OCI-LY1 (cell line): ENCODE measurements around the gene CTCF.
A peak's percentile ranks its signal among the peaks of the same experiment; 100 is the strongest.

Source experiments
- H2AFZ ChIP-seq: fragments of 200-600 bp; sonication (generic), shearing (Covaris generic); 2 replicates; pipeline ENCODE4 v1.6.0; 2014; ENCODE audit warnings: antibody characterized with exemption, mild to moderate bottlenecking, low read length
- H3F3A ChIP-seq: fragments of 200-600 bp; sonication (generic), shearing (Covaris generic); 2 replicates; pipeline ENCODE4 v1.6.0; 2014; ENCODE audit warnings: mild to moderate bottlenecking, antibody characterized with exemption, low read length, moderate library complexity; ENCODE audit not compliant: insufficient read depth
- H3K27ac ChIP-seq: fragments of 200-600 bp; sonication (generic); 2 replicates; pipeline ENCODE4 v1.5.1; 2014; ENCODE audit warnings: low read length, mixed run types, mild to moderate bottlenecking, low read depth; ENCODE audit not compliant: poor library complexity, severe bottlenecking
- H3K27me3 ChIP-seq: fragments of 200-600 bp; sonication (generic); 2 replicates; pipeline ENCODE4 v1.6.0; 2014; ENCODE audit warnings: antibody characterized with exemption, mild to moderate bottlenecking, low read length, moderate library complexity; ENCODE audit not compliant: insufficient read depth
- H3K36me3 ChIP-seq: fragments of 200-600 bp; sonication (generic); 2 replicates; pipeline ENCODE4 v1.6.1; 2014; ENCODE audit warnings: mild to moderate bottlenecking, antibody characterized with exemption, low read length, moderate library complexity, mixed read lengths; ENCODE audit not compliant: insufficient read depth
- H3K4me1 ChIP-seq: fragments of 200-600 bp; sonication (generic); 2 replicates; pipeline ENCODE4 v1.5.1; 2014; ENCODE audit warnings: mild to moderate bottlenecking, low read length, moderate library complexity; ENCODE audit not compliant: insufficient read depth, severe bottlenecking
- H3K4me2 ChIP-seq: fragments of 200-600 bp; sonication (generic), shearing (Covaris generic); 2 replicates; pipeline ENCODE4 v1.6.1; 2014; ENCODE audit warnings: low read length
- H3K4me3 ChIP-seq: fragments of 200-600 bp; sonication (generic); 2 replicates; pipeline ENCODE4 v1.5.1; 2014; ENCODE audit warnings: low read length, low read depth, mild to moderate bottlenecking, mixed read lengths; ENCODE audit not compliant: poor library complexity, severe bottlenecking
- H3K79me2 ChIP-seq: fragments of 200-600 bp; shearing (Covaris generic); 2 replicates; pipeline ENCODE4 v1.6.1; 2016; ENCODE audit warnings: mixed run types, low read length, mixed read lengths; ENCODE audit not compliant: insufficient read depth
- H3K9ac ChIP-seq: fragments of 200-600 bp; sonication (generic), shearing (Covaris generic); 2 replicates; pipeline ENCODE4 v1.6.1; 2014; ENCODE audit warnings: mild to moderate bottlenecking, low read length, mixed read lengths
- H3K9me2 ChIP-seq: fragments of 200-600 bp; sonication (generic), shearing (Covaris generic); 2 replicates; pipeline ENCODE4 v1.6.1; 2014; ENCODE audit warnings: low read depth, mild to moderate bottlenecking, low read length, mixed read lengths
- H3K9me3 ChIP-seq: fragments of 200-600 bp; shearing (Covaris generic); 2 replicates; pipeline ENCODE4 v1.6.1; 2014; ENCODE audit warnings: low read length, mixed read lengths
- H4K20me1 ChIP-seq: fragments of 200-600 bp; sonication (generic), shearing (Covaris generic); 2 replicates; pipeline ENCODE4 v1.6.0; 2016; ENCODE audit warnings: mild to moderate bottlenecking, low read length; ENCODE audit not compliant: insufficient read depth
- EZH2 ChIP-seq: fragments of 200-600 bp; sonication (generic), shearing (Covaris generic); IDR thresholded peaks from 2 replicates; pipeline ENCODE4 v1.8.0; 2017; ENCODE audit warnings: borderline replicate concordance, mixed run types, mild to moderate bottlenecking, antibody characterized with exemption, low read length, moderate library complexity, mixed read lengths
- TF ChIP-seq, protein P1 (sequence below): fragments of 200-600 bp; sonication (generic), shearing (Covaris generic); IDR thresholded peaks from 2 replicates; pipeline ENCODE4 v1.5.1; 2017; ENCODE audit warnings: mild to moderate bottlenecking, antibody characterized with exemption, low read length, moderate library complexity, mixed read lengths

Gene CTCF

DNA sequence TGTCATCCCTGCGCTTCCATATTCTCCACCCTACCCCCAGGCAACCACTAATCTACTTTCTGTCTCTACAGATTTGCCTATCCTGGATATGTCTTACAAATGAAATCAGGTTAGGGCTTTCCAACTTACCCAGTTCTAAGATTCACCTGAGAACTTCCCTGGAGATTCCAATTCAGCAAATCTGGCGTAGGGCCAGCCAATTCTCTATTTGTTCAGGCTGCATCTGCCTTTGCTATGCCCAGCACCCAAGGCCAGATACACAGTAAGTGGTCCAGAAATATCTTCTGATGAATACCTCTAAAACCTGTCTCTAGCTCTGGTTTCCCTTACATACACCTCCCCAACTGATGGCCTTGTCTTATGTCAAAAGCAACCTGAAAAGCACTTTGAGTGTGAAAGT is 10.4 kb upstream of the CTCF start:
- Histone ChIP-seq H3K9me2 (no peaks in the 10 kb centered on the region), H3K36me3 (peaks cover 5% of the 10 kb centered on the region; the same call in 1 of the 2 replicates), H3K4me2 (peak overlapping the region; percentile 40; the same call in 1 of the 2 replicates), H3K4me1 (peaks cover 95% of the 10 kb centered on the region), H3K9ac (peak overlapping the region; percentile 55), H3K27me3 (no peaks in the 10 kb centered on the region), H3F3A (peaks cover 6% of the 10 kb centered on the region; the same call in 1 of the 2 replicates), H3K4me3 (no peak overlapping the region), H2AFZ (no peak overlapping the region), H3K79me2 (no peaks in the 10 kb centered on the region), H4K20me1 (no peaks in the 10 kb centered on the region), H3K27ac (peak overlapping the region; percentile 97), H3K9me3 (no peaks in the 10 kb centered on the region)
- no peak for TF ChIP-seq EZH2
- TF ChIP-seq, protein P1, sequence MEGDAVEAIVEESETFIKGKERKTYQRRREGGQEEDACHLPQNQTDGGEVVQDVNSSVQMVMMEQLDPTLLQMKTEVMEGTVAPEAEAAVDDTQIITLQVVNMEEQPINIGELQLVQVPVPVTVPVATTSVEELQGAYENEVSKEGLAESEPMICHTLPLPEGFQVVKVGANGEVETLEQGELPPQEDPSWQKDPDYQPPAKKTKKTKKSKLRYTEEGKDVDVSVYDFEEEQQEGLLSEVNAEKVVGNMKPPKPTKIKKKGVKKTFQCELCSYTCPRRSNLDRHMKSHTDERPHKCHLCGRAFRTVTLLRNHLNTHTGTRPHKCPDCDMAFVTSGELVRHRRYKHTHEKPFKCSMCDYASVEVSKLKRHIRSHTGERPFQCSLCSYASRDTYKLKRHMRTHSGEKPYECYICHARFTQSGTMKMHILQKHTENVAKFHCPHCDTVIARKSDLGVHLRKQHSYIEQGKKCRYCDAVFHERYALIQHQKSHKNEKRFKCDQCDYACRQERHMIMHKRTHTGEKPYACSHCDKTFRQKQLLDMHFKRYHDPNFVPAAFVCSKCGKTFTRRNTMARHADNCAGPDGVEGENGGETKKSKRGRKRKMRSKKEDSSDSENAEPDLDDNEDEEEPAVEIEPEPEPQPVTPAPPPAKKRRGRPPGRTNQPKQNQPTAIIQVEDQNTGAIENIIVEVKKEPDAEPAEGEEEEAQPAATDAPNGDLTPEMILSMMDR, result no peak

DNA sequence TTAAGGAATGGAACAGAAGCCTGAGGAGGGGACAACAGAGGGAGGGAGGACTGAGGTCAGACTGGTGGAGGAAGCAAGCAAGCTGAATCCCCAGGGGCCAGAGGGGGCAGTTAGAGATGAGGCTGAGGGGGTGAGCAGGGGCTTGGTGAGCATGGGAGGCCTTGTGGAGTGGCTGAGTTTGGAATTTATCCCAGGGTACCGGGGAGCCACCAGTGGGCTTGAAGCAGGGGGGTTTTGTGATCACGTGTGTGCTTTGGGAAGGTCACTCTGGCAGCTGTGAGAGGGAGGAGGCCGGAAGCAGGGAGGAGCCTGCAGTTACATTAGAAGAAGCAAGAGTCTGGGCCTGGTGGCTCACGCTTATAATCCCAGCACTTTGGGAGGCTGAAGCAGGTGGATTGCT is 9.8 kb upstream of the CTCF start:
- H3K4me3 ChIP-seq, result no peak overlapping the region
- no peaks in the 10 kb centered on the region for H4K20me1 ChIP-seq
- no peaks in the 10 kb centered on the region for H3K9me2 ChIP-seq
- H3K9me3 ChIP-seq, result no peaks in the 10 kb centered on the region
- H3K27me3 ChIP-seq, result no peaks in the 10 kb centered on the region
- no peak for TF ChIP-seq EZH2
- TF ChIP-seq, protein P1, result no peak
- no peak overlapping the region for H2AFZ ChIP-seq
- H3F3A ChIP-seq, result peaks cover 6% of the 10 kb centered on the region; the same call in 1 of the 2 replicates
- peak overlapping the region; percentile 97 for H3K27ac ChIP-seq
- H3K79me2 ChIP-seq, result no peaks in the 10 kb centered on the region
- H3K36me3 ChIP-seq, result peaks cover 5% of the 10 kb centered on the region; the same call in 1 of the 2 replicates
- peak overlapping the region; percentile 40; the same call in 1 of the 2 replicates for H3K4me2 ChIP-seq
- H3K9ac ChIP-seq, result peak overlapping the region; percentile 55
- peaks cover 95% of the 10 kb centered on the region for H3K4me1 ChIP-seq

DNA sequence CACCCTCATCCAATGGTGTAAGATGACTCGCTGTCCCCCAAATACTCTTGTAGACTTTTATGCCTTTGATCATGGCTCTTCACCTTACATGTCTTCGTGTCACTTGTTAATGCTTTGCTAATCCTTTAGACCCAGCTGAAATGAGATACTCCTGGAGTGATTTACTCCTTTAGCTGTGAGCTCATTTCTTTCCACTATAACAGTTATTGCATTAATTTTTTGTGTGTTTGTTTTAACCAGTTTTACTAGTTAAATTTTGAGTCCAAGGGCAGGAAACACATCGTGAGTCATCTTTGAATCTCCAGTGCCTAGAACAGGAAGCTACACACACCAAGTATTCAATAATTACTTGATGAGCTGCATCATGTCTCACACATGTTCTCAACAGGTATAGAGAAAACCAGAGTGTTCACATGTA is 6.5 kb upstream of the CTCF start:
- Histone ChIP-seq H3K4me1 (peaks cover 94% of the 10 kb centered on the region), H3F3A (peaks cover 6% of the 10 kb centered on the region; the same call in 1 of the 2 replicates), H3K27me3 (no peaks in the 10 kb centered on the region), H3K79me2 (peaks cover 18% of the 10 kb centered on the region), H3K27ac (peak overlapping the region; percentile 72), H3K4me3 (no peak overlapping the region), H3K9me3 (no peaks in the 10 kb centered on the region), H3K9me2 (no peaks in the 10 kb centered on the region), H3K4me2 (no peak overlapping the region), H3K9ac (no peak overlapping the region; the same call in 1 of the 2 replicates), H3K36me3 (no peaks in the 10 kb centered on the region; the same call in 1 of the 2 replicates), H2AFZ (no peak overlapping the region), H4K20me1 (no peaks in the 10 kb centered on the region)
- TF ChIP-seq, protein P1, result no peak
- TF ChIP-seq EZH2, result no peak
